GM18861 (cell line): ENCODE measurements around the gene CIAO3.
"Not testable (repeated sequence)": the region's sequence is repeated elsewhere in the genome, so short reads cannot be mapped to it uniquely, and the experiment has no call there.

Experiments used
- ATAC-seq: cut with Tn5 transposase; IDR thresholded peaks from one replicate; pipeline ENCODE4 v1.9.1; 2021; ENCODE audit not compliant: unreplicated experiment

Gene CIAO3

GRCh38 chr16:760545-761343 is 19.9 kb upstream of the CIAO3 start, which contains the start of gene MSLN:
Gene MSLN (plus strand): TSS chr16:760734. CDS start chr16:762681, 1,947 bp downstream.
- no peak for ATAC-seq

GRCh38 chr16:760065-760464 is 19.3 kb upstream of the CIAO3 start:
- no peak for ATAC-seq

DNA sequence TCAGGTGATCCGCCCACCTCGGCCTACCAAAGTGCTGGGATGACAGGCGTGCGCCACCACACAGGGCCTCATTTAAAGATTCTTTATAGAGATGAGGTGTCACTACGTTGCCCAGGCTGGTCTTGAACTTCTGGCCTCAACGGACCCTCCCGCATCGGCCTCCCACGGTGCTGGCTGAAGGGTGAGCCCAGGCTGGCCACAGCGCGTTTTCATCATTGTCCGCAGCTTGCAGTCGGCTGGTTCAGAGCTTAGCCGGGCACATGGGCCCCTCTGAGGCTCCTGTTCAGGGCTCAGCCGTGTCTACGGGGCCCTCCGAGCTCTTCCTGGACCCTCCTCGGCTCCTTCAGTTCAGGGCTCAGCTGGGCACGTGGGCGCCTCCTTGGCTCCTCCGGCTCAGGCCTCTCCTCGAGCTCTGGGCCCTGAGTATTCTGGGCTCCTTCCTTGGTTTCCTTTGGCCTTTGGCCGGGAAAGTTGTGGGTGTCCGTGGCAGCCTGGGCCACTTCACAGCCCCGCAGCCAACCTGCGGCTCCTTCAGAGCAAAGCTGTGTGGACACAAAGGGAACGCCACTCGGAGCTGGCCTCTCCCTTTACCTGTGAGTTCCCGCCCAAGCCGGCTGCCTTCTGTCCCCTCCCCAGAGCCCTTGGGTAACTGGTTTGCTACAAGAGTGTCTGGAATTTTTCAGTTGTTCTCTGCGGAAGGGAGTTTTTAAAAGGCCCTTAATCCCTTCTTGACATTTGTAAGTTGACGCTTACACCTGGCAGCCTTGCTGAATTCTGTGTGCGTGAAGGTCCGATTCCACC is 18.5 kb upstream of the CIAO3 start:
- ATAC-seq, result no peak

DNA sequence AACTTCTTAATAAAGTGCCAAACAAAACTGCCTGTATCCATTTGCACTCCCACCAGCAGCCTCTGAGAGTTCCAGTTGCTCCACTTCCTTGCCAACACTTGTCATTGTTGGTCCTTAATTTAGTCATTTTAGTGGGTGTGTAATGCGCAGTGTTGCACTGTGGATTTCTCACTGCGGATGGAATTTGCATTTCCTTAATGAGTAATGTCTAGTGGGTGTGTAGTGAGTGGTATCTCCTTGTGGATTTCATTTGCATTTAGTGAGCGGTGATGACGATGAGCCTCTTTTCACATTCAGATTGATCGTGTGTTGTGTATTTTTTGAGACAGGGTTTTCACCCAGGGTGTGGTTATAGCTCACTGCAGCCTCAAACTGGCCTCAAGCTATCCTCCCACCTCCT is 15.6 kb upstream of the CIAO3 start:
- no peak for ATAC-seq

DNA sequence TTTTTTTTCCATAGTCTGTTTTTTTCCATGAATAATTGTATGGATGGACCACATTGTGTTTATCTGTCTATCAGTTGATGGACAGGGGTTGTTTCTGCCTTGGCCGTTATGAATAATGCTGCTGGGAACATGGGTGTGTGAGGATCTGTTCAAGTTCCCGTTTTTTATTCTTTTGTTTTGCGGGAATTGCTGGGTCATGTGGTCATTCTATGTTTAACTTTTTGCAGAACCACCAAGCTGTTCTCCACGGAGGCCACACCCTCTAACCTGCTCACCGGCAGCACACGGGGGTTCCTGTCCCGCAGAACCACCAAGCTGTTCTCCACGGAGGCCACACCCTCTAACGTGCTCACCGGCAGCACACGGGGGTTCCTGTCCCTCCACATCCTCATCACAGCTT is 13.9 kb upstream of the CIAO3 start:
- no peak for ATAC-seq

DNA sequence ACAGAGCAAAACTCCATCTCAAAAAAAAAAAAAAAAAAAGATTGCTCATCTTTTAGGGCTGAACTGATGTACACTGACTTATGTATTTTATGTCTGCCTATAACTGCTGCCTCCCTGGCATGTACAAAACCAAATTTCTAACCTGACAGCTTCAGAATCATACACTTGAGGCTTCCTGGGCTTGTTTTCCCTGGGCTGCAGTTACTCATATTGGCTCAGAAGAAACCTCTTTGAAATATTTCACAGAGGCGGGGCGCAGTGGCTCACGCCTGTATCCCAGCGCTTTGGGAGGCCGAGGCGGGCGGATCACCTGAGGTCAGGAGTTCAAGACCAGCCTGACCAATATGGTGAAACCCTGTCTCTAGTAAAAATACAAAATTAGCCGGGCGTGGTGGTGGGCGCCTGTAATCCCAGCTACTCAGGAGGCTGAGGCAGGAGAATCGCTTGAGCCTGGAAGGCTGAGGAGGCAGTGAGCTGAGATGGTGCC is 13.4 kb upstream of the CIAO3 start:
- not testable (repeated sequence) for ATAC-seq

DNA sequence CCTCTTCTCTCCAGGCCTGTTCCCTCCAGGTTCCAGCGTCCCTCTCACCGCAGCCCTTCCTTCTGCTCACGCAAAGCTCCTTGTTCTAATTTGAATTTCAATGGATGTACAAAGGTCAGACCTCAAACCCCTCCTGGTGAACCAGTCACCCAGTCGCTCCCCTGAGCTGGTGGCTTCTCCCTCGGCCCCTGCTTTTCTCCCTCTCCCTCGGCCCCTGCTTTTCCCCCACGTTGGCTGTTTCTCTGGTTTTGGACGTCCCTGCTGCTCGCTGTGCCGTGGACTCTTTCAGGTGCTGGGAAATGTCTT is 11.2 kb upstream of the CIAO3 start:
- ATAC-seq, result no peak

DNA sequence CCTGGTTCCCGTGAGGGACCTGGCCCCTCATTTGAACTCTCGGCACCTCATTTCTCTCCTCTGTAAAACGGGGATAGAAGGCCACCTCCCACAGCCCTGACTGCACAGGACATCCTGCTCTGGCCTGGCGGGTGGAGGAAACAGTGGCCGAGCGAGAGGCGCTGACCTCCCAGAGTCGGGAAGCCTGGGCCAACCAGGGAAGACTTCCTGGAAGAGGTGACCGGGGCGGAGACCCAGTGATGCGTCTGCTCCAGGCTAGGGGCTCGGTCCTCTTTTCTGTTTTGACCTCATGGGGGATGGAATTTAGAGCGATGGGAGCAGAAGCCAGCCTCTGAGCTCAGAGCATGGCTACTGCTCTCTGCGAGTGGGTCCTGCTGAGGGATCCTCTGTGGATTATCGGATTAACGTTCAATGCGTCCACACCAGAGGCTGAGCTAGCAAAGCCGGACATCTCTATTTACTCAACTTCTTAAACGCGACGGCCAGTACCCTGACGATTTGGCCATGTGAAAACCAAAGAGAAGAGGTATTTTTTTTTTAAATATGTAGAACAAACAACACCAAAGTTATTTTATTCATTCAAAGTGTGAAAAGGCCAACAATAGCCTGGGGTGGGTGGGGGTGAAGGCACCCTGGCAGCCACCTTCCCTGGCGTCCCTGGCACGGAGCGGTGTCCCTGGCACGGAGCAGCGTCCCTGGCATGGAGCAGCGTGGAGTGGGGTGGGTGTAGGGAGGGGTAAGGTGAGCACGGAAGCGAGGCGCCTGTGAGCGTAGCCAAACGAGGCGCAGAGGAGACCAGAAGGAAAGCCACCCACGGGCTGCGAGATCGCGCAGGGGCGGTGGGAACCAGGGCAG is 10.6 kb upstream of the CIAO3 start:
- no peak for ATAC-seq

GRCh38 chr16:750485-750884 is 9.7 kb upstream of the CIAO3 start:
- ATAC-seq, result no peak

- ATAC-seq, result no peak
These were observed 8.2 kb upstream of the CIAO3 start for GRCh38 chr16:749010-749409.

DNA sequence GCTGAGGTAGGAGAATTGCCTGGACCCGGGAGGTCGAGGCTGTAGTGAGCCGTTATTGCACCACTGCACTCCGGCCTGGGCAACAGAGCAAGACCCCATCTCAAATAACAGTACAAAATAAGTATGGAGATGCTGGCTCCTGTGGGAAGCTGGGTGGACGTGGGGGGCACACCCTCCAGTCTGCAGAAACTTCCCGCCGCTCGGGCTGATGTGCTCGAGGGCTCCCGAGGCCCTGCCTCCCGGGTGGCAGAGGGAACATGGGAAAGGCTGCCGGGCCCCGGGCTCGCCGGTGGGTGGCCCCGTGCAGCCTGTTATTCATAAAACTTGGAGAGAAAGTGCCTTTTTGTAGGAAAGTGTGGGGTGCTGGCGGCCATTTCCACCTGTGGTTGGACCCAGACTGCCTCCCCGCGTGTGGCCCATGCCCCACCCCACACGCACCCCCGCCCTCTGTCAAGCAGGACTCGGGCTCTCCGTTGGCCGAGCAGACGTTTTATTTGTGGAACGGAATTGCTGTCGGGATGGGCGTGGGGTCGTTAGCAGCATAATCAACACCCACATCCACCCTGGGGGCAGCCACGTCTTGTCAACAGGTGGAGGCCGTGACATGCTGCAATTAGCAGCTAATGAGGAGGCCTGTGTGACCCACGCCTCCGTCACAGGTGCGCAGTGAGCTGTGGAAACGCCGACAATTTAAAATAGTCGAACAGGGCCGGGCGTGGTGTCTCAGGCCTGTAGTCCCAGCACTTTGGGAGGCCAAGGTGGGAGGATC is 7.4 kb upstream of the CIAO3 start:
- no peak for ATAC-seq

DNA sequence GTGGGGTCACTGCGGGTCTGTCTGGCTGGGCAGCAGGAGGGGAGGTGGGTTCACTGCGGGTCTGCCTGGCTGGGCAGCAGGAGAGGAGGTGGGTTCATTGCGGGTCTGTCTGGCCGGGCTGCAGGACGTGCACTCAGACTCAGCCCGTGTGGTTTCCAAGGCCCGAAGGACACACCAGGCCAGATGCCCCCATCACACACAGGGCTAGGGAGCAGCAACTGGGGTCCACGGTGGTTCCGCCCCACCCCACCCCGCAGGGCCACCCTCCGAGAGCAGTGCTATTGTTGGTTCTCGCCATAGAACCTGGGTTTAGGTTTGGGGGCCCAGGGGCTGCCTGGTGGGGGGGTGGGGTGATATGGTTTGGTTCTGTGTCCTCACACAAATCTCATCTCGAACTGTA is 5.8 kb upstream of the CIAO3 start:
- ATAC-seq, result no peak

DNA sequence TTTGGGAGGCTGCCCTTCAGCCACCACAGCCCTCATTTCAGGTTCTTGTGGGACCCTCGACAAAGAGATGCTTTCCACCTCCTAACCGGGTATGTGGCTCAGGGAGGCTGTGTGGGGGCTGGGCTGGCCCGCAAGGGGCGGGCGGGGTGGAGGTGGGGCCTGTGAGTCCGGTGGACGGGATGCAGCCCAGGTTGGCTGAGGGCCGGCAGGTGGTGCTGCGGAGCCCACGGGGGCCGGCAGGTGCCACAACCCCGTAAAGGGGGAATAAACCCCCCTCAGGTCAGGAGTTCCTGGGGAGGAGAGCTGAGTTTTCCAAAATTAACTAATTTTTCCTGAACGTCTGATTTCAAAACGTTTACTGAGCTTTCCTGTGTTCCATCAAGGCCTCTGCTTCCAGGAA is 4.9 kb upstream of the CIAO3 start:
- no peak for ATAC-seq

GRCh38 chr16:743794-744500 is 3.1 kb upstream of the CIAO3 start:
- no peak for ATAC-seq

GRCh38 chr16:742894-743293 is 2.1 kb upstream of the CIAO3 start:
- not testable (repeated sequence) for ATAC-seq

GRCh38 chr16:741986-742629 is 1.3 kb upstream of the CIAO3 start:
- no peak for ATAC-seq

GRCh38 chr16:740459-740763 is 386 bp downstream of the CIAO3 start:
- no peak for ATAC-seq

- ATAC-seq, result no peak
These were observed 988 bp downstream of the CIAO3 start for GRCh38 chr16:739560-740458.
